Renal cortex interstitium (tissue), 11 donors: ENCODE measurements around the gene CNTN4. TPM values are rescaled to one million over a fixed set of nuclear protein-coding genes. Genes with fewer than 3 reads are reported as not detected.

Source experiments
- DNase-seq, 11 donors: peaks; one replicate each; pipeline ENCODE4 v3.0.0-alpha.2; 2013; ENCODE audit warnings: low read depth in 9 of 11, low spot score in 4 of 11; ENCODE audit errors: extremely low read depth in 1 of 11
- polyA plus RNA-seq, 3 donors: library from polyadenylated mRNA; unstranded; fragments of 120-200 nt; gene quantifications; one replicate each; pipeline ENCODE4 v1.2.1, GENCODE V29; 2013; ENCODE audit not compliant: insufficient read length in 3 of 3

CNTN4 gene
- polyA plus RNA-seq, 3 donors = 27.6 to 36.4 (median 33.2) TPM

DNA sequence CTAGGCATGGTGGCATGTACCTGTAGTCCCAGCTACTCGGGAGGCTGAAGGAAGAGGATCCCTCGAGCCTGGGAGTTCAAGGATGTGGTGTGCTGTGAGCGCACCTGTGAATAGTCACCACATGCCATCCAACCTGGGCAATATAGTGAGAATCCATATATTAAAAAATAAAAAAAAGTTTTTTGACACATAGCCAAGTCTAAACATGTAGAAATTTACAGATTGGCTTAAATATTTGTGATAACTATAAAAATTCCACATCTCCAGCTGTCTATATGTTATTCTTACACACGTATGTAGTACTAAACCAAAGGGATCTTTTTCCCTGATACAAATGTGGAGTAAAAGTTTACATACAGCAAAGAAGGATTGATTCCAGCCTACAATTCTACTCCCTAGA is 119.7 kb downstream of the CNTN4 start:
- DNase-seq = no peak

DNA sequence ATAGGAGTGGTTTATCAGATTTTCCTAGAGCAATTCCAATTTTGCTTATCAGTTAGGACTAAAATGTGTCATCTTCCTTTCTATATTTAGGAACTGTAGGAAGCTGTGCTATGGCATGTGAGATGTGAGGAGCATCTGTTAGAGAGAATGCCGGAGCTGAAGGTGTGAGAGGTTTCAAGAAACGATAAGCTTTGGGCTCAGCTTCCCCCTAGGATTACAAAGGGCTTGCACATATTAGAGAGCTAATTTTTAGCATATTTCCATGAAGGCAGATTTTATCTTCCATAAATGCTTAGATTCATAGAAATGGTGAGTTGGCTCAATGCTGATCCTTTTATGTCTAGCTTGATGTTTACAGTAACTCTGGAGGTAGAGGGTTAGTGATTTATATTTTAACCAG is 120.2 kb downstream of the CNTN4 start:
- DNase-seq = no peak

DNA sequence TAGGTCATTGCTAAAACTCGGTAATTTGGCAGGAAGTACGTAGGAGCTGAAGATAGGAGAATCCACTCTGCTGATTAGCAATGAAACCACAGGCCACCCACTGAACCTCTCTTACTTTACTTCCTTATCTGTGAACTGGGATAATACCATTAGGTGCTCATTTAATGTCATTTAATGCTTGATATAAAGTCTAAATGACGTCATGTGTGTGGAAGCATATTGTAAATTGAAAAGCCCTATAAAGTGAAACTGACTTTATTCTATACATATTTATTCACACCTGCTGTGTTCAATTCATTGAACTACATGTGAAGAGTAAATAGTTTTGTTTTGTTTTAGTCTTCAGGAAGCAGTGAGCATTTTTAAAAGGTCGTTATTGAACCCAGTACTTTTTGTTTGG is 137.5 kb downstream of the CNTN4 start:
- no peak for DNase-seq

DNA sequence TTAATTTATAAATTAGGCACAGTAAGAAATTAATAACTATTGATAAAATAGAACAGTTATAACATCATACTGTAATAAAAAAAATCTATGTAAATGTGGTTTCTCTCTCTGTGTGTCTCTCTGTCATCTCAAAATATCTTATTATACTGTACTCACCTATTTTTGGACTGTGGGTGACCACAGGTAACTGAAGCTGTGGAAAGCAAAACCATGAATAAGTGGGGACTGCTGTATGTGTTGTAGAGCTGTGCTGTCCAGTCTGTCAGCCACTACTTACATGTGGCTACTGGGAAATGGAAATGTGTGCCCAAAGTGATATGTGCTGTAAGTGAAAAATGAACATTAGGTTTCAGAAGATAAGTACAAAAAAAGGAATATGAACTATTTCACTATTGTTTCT is 145.5 kb downstream of the CNTN4 start:
- DNase-seq = no peak

DNA sequence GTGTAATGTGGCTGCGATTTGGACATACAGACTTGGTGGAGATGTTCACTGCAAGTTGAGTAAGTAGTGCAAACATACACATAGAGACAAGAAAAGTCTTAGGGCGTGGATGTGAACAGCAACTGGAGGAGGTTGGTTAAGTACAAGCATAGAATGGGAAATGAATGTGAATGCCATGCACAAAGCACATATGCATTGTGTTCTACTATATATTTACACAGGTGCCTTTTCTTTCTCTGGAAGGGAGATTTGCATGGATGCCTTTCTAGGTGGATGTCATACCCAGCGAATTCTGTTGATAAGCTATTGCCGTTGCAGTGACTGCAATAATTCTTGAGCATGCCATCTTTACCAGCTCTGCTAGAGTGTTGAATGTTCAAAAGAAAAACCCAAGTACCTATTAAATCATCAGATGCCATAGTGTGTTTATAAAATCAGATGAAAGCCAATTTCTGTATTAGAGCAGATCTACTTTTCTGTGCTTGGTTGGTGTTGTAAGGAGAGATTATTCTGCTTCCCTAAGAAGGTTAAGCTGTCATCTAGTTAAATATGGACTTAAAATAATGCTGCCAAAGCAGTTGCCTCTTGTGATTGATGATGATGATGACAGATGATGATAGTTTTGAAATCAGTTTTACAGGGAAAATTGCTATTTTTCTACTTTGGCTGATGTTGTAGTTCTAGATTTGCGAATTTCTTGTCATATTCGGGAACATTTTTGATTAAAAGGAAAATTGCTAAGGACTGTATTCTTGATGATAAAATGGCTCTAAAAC is 148.4 kb downstream of the CNTN4 start:
- DNase-seq = no peak

DNA sequence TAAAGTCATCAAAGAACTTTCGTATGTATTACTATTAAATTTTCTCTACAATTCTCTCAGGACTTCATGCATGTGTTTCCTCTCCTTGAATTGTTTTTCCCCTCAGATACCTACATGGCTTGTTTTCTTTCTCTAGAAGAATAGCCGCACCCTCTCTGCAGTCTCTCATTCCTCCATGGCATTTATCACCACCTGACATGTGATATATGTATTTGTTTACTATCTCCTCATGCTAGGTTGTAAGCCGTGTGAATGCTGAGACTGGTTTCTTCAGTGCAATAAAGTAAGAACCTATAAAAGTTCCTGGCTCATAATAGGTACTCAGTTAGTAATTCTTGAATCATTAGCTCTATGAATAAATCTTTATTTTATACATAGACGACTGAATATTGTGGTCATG is 149.2 kb downstream of the CNTN4 start:
- no peak for DNase-seq

DNA sequence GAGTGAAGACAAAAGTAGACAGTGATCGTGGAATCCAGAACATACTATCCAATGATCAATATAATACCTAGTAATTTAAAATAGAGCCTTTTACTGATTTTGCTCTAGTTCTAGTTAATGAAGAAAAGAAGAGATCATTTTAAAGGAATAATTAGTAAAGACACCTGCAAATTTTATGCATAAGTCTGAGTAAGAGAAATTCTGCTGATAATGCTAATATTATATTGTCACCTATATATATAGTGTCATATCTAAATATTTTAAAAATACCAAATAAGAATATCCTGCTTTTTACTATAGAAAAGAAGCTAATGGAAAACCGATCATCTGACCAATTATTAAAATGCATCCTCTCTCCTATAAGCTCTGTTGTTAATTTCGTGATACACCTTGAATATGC is 152.1 kb downstream of the CNTN4 start:
- DNase-seq = no peak

DNA sequence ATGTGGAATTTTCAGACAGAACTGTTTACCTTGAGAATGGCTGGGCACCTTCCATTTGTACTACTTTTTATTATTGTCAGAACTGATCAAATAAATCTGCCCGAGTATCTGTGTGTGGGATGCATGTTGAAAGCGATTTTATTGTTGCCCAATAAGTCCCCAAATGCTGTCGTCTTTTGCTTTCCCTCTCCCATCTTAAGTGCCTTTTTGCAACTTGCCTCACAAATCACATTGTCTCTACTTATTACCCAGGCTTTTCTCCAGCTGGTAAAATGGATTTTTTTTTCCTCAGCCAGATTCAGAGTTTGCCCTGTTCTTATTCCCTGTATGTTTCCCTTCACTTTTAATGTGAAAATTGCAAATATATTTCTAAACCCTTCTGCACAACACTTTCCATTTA is 163.1 kb downstream of the CNTN4 start:
- no peak for DNase-seq

DNA sequence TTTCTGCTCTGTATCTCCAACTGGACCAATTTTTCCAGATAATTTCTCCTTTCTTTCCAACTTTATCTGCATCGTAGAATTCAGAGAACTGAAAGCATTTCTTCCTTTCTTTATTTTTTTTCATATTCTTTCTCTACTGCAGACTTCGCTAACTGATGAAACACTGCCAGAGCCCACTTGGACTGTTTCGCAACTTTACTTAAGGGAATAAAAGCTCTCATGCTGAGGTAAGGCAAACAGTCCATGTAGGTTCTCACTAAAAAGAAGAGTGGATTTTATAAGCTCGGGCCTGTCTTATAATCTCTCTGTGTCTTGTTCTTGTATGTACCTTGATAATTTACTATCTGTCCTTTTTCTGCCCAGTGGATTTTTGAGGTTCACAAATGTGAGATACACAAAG is 163.5 kb downstream of the CNTN4 start:
- no peak for DNase-seq

DNA sequence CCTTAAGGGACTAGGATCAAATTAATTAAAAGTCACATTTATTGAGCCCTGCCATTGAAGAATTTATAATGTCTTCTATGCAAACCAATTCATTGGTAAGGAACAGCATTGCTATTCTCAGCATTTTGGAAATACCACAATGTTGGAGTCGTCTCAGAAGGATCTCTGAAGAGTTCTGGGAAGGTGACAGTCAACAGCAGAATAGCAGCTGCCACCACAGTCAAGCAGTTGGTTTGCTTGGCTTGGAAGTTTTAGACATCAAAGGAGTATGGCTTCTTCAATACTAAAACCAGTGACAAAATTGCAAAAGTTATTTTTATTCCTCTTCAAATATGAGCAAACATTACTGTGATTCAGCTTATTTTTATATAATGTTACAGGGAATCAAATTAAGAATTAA is 167.9 kb downstream of the CNTN4 start:
- DNase-seq = no peak

DNA sequence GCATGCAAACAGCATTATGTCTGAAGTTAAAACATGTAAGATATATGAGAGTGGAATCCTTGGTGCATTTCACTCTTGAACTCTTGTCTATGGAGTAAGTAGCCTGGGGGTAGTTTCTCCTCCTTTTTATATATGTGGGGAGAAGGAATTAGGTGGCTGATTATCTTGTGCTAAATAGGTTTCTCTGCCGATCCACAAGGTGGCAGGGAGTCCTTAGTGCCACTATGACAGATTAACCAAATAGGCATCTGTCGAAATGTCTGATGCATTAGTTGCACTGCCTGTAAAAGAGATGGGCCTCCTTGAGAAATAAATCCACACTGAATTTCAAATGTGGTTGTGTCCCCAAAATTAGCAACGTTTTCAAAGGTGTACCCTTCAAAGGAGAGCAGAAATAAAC is 170.1 kb downstream of the CNTN4 start:
- DNase-seq = no peak

DNA sequence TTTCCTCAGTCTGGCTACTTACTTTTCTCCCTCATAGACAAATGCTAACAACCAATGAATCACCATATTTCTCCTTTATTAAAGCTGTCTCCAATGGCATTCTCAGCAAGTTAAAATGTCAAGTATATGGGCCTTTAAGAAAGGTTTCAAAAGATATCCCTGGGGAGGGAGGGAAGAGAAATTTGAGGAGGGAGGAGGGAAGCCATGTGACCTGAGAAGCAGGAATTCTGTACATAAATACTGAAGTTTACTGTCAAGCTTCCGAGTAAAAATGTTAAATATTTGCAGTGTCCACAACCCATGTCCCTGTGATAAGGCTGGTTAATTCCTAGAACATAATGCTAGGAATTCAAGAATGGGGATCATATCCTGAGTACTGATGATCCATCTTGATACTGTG is 175.9 kb downstream of the CNTN4 start:
- DNase-seq = peak in 10 of 11 donors; percentile 2 to 41 (median 15)

DNA sequence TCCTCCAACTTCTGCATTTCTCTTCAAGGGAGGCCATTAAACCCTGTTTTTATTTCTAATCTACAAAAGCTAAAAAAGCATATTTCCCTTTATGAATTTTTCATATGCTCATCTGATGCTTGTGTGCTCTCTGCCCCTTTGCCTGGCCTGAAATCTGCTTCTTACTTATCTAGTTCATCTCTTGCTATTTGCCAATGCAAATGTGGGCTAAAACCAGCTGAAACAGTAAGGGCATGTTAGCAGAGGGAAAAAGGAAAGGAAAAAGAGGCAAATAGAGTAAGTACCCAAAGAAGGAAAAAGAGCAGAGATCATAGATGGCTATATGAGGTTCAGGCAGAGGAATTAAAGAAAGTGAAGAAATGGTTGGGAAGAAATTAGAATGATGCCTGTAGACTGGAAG is 185.2 kb downstream of the CNTN4 start:
- DNase-seq = no peak

DNA sequence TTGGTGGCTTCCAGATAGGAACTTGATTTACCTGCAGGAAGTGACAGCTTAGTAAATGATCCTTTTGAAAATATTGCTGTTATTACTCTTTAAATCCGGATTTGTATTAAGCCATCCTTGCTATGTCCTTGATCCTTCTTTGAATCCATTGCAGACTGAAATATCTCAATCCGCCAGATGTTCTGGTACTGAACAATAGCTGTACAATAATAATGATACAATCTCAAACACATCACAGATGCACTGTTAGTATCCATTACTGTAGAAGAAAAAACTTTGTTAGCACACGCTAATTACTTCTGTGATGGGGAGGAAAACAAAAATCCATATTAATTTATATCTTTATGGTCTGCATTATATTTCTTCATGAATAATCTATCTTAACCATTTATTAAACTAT is 202.3 kb downstream of the CNTN4 start:
- DNase-seq = no peak

DNA sequence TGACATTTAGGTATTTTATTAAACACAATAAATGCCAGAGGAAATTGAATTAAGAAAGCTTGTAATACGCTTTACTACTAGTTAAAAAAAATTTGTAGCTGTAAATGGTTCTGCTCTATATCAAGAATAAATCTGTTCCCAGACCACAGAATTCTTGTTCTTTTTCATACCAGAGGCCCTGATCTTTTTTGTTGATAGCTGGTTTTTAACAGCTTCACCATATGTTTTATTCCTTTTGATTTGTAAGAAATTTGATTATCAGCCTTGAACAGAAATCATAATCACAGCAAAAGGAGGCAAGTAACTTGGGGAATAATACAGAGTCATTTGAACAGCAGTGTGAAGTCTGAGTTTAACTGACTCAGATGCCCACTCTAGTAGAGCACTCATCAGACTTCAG is 202.7 kb downstream of the CNTN4 start:
- DNase-seq = no peak

DNA sequence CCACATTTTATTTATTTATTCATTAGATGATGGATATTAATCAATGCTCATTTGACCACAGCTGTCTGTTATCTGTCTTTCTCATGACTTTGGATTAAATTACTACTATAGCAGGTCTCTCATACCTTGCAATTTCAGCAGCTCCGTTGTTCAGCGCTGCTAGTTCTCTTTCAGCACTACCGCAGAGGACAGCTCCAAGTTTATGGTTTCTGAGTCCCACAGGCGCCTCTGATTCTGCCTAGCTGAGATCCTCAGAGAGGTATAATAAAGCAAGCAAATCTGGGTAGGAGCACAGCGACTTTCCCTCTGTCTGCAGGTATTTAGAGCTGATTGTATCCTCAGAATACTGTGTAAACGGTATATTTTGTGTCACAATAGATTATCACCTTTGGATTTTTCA is 204.9 kb downstream of the CNTN4 start:
- peak; percentile 35 to 75 (median 59) for DNase-seq

DNA sequence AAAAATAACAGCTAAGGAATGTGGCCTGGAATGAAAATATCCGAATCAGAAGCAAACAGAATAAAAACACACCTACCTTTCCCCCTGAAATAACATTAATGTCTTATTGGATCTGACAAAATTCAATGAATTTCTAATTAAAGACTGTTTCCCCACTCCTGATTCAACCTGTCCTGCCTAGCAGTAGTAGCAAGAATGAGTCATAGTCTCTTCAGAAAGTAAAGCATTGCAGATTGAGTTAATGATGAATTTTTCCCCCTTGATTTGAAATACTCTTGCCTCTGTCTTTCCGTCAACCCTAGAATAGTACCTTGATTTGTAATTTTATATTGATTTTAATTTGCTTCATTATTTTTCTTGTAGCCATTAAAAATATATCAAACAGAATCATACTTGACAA is 212.4 kb downstream of the CNTN4 start:
- DNase-seq = no peak

DNA sequence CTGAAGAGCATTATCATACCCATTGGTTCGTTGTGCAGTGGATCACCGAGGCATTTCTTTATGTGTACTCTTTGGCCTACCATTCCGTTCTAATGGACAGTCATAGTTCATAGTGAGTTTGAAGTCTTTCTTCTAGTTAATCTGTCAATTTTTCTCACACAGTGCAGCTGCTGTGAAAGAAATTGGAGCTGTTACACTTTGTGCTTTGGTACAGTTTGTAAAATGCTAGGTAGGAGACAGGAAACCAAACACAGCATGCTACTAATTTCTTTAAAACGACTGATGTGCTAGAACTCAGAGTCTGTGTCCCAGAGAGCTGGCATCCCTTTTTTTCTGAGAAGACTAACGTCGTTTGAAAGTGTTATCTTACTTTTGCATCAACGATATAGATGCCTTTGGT is 218.9 kb downstream of the CNTN4 start:
- DNase-seq = no peak

DNA sequence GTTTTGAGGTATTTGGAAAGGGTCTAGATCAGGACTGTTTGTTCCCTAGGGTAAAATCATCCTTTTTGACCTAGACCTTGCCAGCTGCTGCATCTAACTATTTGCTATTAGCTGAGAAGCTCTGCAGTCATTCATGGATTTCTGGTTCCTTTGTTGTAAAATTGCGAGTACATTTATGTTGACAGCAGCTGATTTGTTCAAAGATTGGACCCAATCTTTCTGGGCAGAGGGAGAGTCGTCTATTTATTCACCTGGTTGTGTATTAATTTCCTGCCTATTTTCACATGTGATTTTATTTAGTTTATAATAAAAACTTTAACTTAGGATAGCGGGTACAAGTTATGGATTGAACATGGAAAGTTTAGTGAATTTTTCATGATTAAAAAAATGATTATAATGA is 236.3 kb downstream of the CNTN4 start:
- no peak for DNase-seq

DNA sequence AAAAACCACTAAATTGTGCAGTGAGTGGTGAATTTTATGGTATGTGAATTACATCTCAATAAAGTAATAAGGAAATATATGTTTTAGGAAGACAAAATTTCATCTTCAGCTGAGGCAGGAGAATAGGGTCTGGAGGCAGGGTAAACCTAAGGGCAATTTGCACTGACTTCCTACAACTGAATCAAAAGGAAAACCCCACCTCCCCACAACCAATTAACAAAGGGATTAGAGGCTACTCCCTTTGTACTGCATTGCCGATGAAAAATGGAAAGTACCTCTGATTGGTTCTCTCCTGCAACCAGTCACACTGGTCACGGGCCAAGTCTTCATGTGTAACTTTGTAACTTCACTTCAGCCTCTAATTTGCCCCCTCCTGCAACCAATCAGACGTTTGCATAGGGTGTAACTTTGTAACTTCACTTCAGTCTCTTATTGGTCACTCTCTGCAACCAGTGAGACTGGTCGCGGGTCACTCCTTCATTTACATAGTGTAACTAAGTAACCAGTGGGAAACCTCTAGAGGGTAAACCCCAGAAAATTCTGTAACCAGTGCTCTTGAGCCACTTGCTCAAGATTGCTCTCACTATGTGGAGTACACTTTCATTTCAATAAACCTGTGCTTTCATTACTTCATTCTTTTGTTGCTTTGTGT is 244.5 kb downstream of the CNTN4 start:
- no peak for DNase-seq

DNA sequence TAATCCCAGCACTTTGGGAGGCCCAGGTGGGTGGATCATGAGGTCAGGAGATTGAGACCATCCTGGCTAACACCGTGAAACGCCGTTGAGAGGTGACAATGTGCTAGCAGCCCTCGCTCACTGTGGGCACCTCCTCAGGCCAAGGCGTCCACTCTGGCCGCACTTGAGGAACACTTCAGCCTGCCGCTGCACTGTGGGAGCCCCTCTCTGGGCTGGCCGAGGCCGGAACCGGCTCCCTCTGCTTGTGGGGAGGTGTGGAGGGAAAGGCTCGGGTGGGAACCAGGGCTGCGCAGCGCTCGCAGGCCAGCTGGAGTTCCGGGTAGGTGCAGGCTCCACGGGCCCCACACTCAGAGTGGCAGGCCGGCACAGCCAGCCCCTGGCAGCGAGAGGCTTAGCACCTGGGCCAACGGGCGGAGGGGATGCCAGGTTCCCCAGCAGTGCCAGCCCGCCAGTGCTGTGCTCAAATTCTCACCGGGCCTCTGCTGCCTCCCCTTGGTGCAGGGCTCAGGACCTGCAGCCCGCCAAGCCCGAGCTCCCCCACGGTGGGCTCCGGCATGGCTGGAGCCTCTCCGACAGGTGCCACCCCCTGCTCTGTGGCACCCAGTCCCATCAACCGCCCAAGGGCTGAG is 253.6 kb downstream of the CNTN4 start:
- DNase-seq = no peak
